ENCODE data around the gene QPCT.
A peak's percentile ranks its signal among the peaks of the same experiment; 100 is the strongest.

QPCT gene

GRCh38 chr2:37321029-37321682 lies 23.3 kb upstream of the QPCT start:
- ATAC-seq (ENCODE audit: low read depth) (no peak), DNase-seq (ENCODE audit: low spot score) (no peak)
- no peak overlapping the region for H3K4me3 ChIP-seq (ENCODE audit: severe bottlenecking)
- TF ChIP-seq CTCF (IDR thresholded peaks at IDR 0.05; ENCODE audit: poor library complexity, severe bottlenecking), result no peak
- peaks cover 14% of the 10 kb centered on the region for H3K4me1 ChIP-seq (ENCODE audit: insufficient read depth, poor library complexity, severe bottlenecking)
- no peak overlapping the region for H3K27ac ChIP-seq (ENCODE audit: poor library complexity, severe bottlenecking)
- no peaks in the 10 kb centered on the region for H3K27me3 ChIP-seq (ENCODE audit: insufficient read depth, poor library complexity, severe bottlenecking)
- no peaks in the 10 kb centered on the region for H3K9me3 ChIP-seq (ENCODE audit: severe bottlenecking)
- peaks cover 24% of the 10 kb centered on the region for H3K36me3 ChIP-seq (ENCODE audit: low read depth)

GRCh38 chr2:37322368-37322767 lies 22.1 kb upstream of the QPCT start:
- TF ChIP-seq CTCF (IDR thresholded peaks at IDR 0.05; ENCODE audit: poor library complexity, severe bottlenecking), result no peak
- no peak for ATAC-seq (ENCODE audit: low read depth)
- Histone ChIP-seq H3K4me3 (ENCODE audit: severe bottlenecking) (no peak overlapping the region), H3K4me1 (ENCODE audit: insufficient read depth, poor library complexity, severe bottlenecking) (peaks cover 21% of the 10 kb centered on the region), H3K27me3 (ENCODE audit: insufficient read depth, poor library complexity, severe bottlenecking) (no peaks in the 10 kb centered on the region), H3K36me3 (ENCODE audit: low read depth) (peaks cover 19% of the 10 kb centered on the region), H3K27ac (ENCODE audit: poor library complexity, severe bottlenecking) (no peak overlapping the region), H3K9me3 (ENCODE audit: severe bottlenecking) (no peaks in the 10 kb centered on the region)
- no peak for DNase-seq (ENCODE audit: low spot score)

- Histone ChIP-seq H3K27ac (ENCODE audit: poor library complexity, severe bottlenecking) (peak overlapping the region; percentile 52), H3K4me3 (ENCODE audit: severe bottlenecking) (peak overlapping the region; percentile 54), H3K9me3 (ENCODE audit: severe bottlenecking) (no peaks in the 10 kb centered on the region), H3K36me3 (ENCODE audit: low read depth) (peaks cover 19% of the 10 kb centered on the region), H3K27me3 (ENCODE audit: insufficient read depth, poor library complexity, severe bottlenecking) (no peaks in the 10 kb centered on the region), H3K4me1 (ENCODE audit: insufficient read depth, poor library complexity, severe bottlenecking) (peaks cover 21% of the 10 kb centered on the region)
- ATAC-seq (ENCODE audit: low read depth), result no peak
- DNase-seq (ENCODE audit: low spot score), result no peak
- no peak for TF ChIP-seq CTCF (IDR thresholded peaks at IDR 0.05; ENCODE audit: poor library complexity, severe bottlenecking)
Observed at GRCh38 chr2:37323176-37323780, 21.2 kb upstream of the QPCT start.

GRCh38 chr2:37323781-37324535 lies 20.5 kb upstream of the QPCT start:
- no peak for TF ChIP-seq CTCF (IDR thresholded peaks at IDR 0.05; ENCODE audit: poor library complexity, severe bottlenecking)
- Histone ChIP-seq H3K4me1 (ENCODE audit: insufficient read depth, poor library complexity, severe bottlenecking) (peaks cover 21% of the 10 kb centered on the region), H3K27ac (ENCODE audit: poor library complexity, severe bottlenecking) (peak overlapping the region; percentile 52), H3K36me3 (ENCODE audit: low read depth) (peaks cover 18% of the 10 kb centered on the region), H3K9me3 (ENCODE audit: severe bottlenecking) (no peaks in the 10 kb centered on the region), H3K4me3 (ENCODE audit: severe bottlenecking) (peak overlapping the region; percentile 54), H3K27me3 (ENCODE audit: insufficient read depth, poor library complexity, severe bottlenecking) (no peaks in the 10 kb centered on the region)
- DNase-seq (ENCODE audit: low spot score), result no peak
- peak; percentile 48 for ATAC-seq (ENCODE audit: low read depth)

- Histone ChIP-seq H3K27me3 (ENCODE audit: insufficient read depth, poor library complexity, severe bottlenecking) (no peaks in the 10 kb centered on the region), H3K4me3 (ENCODE audit: severe bottlenecking) (peak overlapping the region; percentile 54), H3K4me1 (ENCODE audit: insufficient read depth, poor library complexity, severe bottlenecking) (peaks cover 21% of the 10 kb centered on the region), H3K36me3 (ENCODE audit: low read depth) (peaks cover 13% of the 10 kb centered on the region; the same call in 1 of the 2 replicates), H3K9me3 (ENCODE audit: severe bottlenecking) (no peaks in the 10 kb centered on the region), H3K27ac (ENCODE audit: poor library complexity, severe bottlenecking) (peak overlapping the region; percentile 52)
- ATAC-seq (ENCODE audit: low read depth) (no peak), DNase-seq (ENCODE audit: low spot score) (peak; percentile 70)
- no peak for TF ChIP-seq CTCF (IDR thresholded peaks at IDR 0.05; ENCODE audit: poor library complexity, severe bottlenecking)
Observed at GRCh38 chr2:37324536-37324785, 20.0 kb upstream of the QPCT start.

Measured in RWPE2 (cell line).